ENCODE data around the gene CCNJL. TPM values are rescaled to one million over a fixed set of nuclear protein-coding genes. Genes with fewer than 3 reads are reported as not detected.

The CCNJL gene
- total RNA-seq, 4 donors from 2014 or later = 0.15 to 0.18 TPM; not detected in 2

- in situ Hi-C loops (cut with MboI; ENCODE audit: low sequenced_read_pairs in 4 of 4) = no loop called here
- Histone ChIP-seq H3K4me3 (no peak overlapping the region), H3K4me1 (peaks cover 0 to 3% of the 10 kb centered on the region in 2 donors), H3K27ac (no peak overlapping the region), H3K27me3 (no peaks in the 10 kb centered on the region), H3K36me3 (no peaks in the 10 kb centered on the region), H3K9me3 (no peaks in the 10 kb centered on the region)
- ATAC-seq (no peak), DNase-seq (no peak)
- TF ChIP-seq POLR2A (IDR thresholded peaks at IDR 0.05) = no peak
- no peak for TF ChIP-seq CTCF (IDR thresholded peaks at IDR 0.05 in 4 of 5, conservative IDR thresholded peaks at IDR 0.05 in 1 of 5)
- intact Hi-C loops (cut with DNase I; ENCODE audit: low total_unique reads) = no loop called here
Observed at GRCh38 chr5:160271836-160272235, 40.5 kb downstream of the CCNJL start.

- TF ChIP-seq POLR2A (IDR thresholded peaks at IDR 0.05) = no peak
- TF ChIP-seq CTCF (IDR thresholded peaks at IDR 0.05 in 4 of 5, conservative IDR thresholded peaks at IDR 0.05 in 1 of 5) = no peak
- intact Hi-C loops (cut with DNase I; ENCODE audit: low total_unique reads) (no loop called here), in situ Hi-C loops (cut with MboI; ENCODE audit: low sequenced_read_pairs in 4 of 4) (no loop called here)
- Histone ChIP-seq H3K36me3 (no peaks in the 10 kb centered on the region), H3K27ac (no peak overlapping the region), H3K27me3 (no peaks in the 10 kb centered on the region), H3K4me3 (no peak overlapping the region), H3K9me3 (no peaks in the 10 kb centered on the region), H3K4me1 (peaks cover 0 to 3% of the 10 kb centered on the region in 2 donors)
- DNase-seq = no peak
- no peak for ATAC-seq
Observed at GRCh38 chr5:160271396-160271795, 41.0 kb downstream of the CCNJL start.

- no peak for DNase-seq
- Histone ChIP-seq H3K4me1 (peaks cover 0 to 3% of the 10 kb centered on the region in 2 donors), H3K27ac (no peak overlapping the region), H3K4me3 (no peak overlapping the region), H3K27me3 (no peaks in the 10 kb centered on the region), H3K9me3 (no peaks in the 10 kb centered on the region), H3K36me3 (no peaks in the 10 kb centered on the region)
- TF ChIP-seq POLR2A (IDR thresholded peaks at IDR 0.05) (no peak), CTCF (IDR thresholded peaks at IDR 0.05 in 4 of 5, conservative IDR thresholded peaks at IDR 0.05 in 1 of 5) (no peak)
- ATAC-seq = no peak
- intact Hi-C loops (cut with DNase I; ENCODE audit: low total_unique reads) = no loop called here
- in situ Hi-C loops (cut with MboI; ENCODE audit: low sequenced_read_pairs in 4 of 4) = no loop called here
Observed at GRCh38 chr5:160270704-160271103, 41.7 kb downstream of the CCNJL start.

- peak; percentile 72 to 74 for ATAC-seq
- Histone ChIP-seq H3K4me3 (no peak overlapping the region), H3K4me1 (peaks cover 0 to 3% of the 10 kb centered on the region in 2 donors), H3K27me3 (no peaks in the 10 kb centered on the region), H3K27ac (peak overlapping the region in 3 of 4 donors; percentile 7 to 45 (median 9)), H3K9me3 (no peaks in the 10 kb centered on the region), H3K36me3 (no peaks in the 10 kb centered on the region)
- DNase-seq = peak; percentile 52 to 67
- intact Hi-C loops (cut with DNase I; ENCODE audit: low total_unique reads) (no loop called here), in situ Hi-C loops (cut with MboI; ENCODE audit: low sequenced_read_pairs in 4 of 4) (no loop called here)
- TF ChIP-seq POLR2A (IDR thresholded peaks at IDR 0.05) (no peak), CTCF (IDR thresholded peaks at IDR 0.05 in 4 of 5, conservative IDR thresholded peaks at IDR 0.05 in 1 of 5) (no peak)
Observed at GRCh38 chr5:160269017-160269416, 43.3 kb downstream of the CCNJL start.

- Histone ChIP-seq H3K36me3 (no peaks in the 10 kb centered on the region), H3K4me3 (no peak overlapping the region), H3K4me1 (peaks cover 0 to 3% of the 10 kb centered on the region in 2 donors), H3K27ac (no peak overlapping the region), H3K27me3 (no peaks in the 10 kb centered on the region), H3K9me3 (no peaks in the 10 kb centered on the region)
- TF ChIP-seq CTCF (IDR thresholded peaks at IDR 0.05 in 4 of 5, conservative IDR thresholded peaks at IDR 0.05 in 1 of 5) (no peak), POLR2A (IDR thresholded peaks at IDR 0.05) (no peak)
- ATAC-seq (no peak), DNase-seq (no peak)
- intact Hi-C loops (cut with DNase I; ENCODE audit: low total_unique reads) (no loop called here), in situ Hi-C loops (cut with MboI; ENCODE audit: low sequenced_read_pairs in 4 of 4) (no loop called here)
Observed at GRCh38 chr5:160268121-160268520, 44.2 kb downstream of the CCNJL start.
